ENCODE results near the gene TEK.
"Not testable (repeated sequence)": the region's sequence is repeated elsewhere in the genome, so short reads cannot be mapped to it uniquely, and the experiment has no call there.

TEK gene

GRCh38 chr9:27203783-27204182, 94.8 kb downstream of the TEK start:
- DNase-seq: no peak
- intact Hi-C loops (cut with DNase I): no loop called here

GRCh38 chr9:27204578-27204977, 95.6 kb downstream of the TEK start:
- intact Hi-C loops (cut with DNase I): no loop called here
- DNase-seq: no peak

- intact Hi-C loops (cut with DNase I): no loop called here
- no peak for DNase-seq
Measured at GRCh38 chr9:27205198-27205597, 96.2 kb downstream of the TEK start.

GRCh38 chr9:27206041-27206440, 97.0 kb downstream of the TEK start:
- no peak for DNase-seq
- intact Hi-C loops (cut with DNase I): no loop called here

- intact Hi-C loops (cut with DNase I): no loop called here
Measured at GRCh38 chr9:27209034-27209433, 100.0 kb downstream of the TEK start.

GRCh38 chr9:27210588-27210987, 101.6 kb downstream of the TEK start:
- no peak for DNase-seq

More at GRCh38 chr9:27209034-27209433, 100.0 kb downstream of the TEK start:
- DNase-seq: no peak

GRCh38 chr9:27212191-27212590, 103.2 kb downstream of the TEK start:
- no peak for DNase-seq
- intact Hi-C loops (cut with DNase I): no loop called here

More at GRCh38 chr9:27210588-27210987, 101.6 kb downstream of the TEK start:
- intact Hi-C loops (cut with DNase I): no loop called here

GRCh38 chr9:27212621-27213020, 103.6 kb downstream of the TEK start:
- DNase-seq: no peak
- intact Hi-C loops (cut with DNase I): no loop called here

- no peak for DNase-seq
- intact Hi-C loops (cut with DNase I): no loop called here
Measured at GRCh38 chr9:27227192-27227591, 118.2 kb downstream of the TEK start.

- intact Hi-C loops (cut with DNase I); DNase-seq: not testable (repeated sequence)
Measured at GRCh38 chr9:27239648-27240047, 130.6 kb downstream of the TEK start.

GRCh38 chr9:27247756-27248155, 138.7 kb downstream of the TEK start:
- intact Hi-C loops (cut with DNase I): no loop called here
- DNase-seq: peak in 36 of 42 donors; percentile 8 to 75 (median 42)

- no peak for DNase-seq
- intact Hi-C loops (cut with DNase I): no loop called here
Measured at GRCh38 chr9:27248702-27249101, 139.7 kb downstream of the TEK start.

GRCh38 chr9:27258662-27259061, 149.6 kb downstream of the TEK start:
- no peak for DNase-seq
- intact Hi-C loops (cut with DNase I): no loop called here

GRCh38 chr9:27260789-27261516, 151.9 kb downstream of the TEK start:
- intact Hi-C loops (cut with DNase I): no loop called here

GRCh38 chr9:27261517-27262211, 152.6 kb downstream of the TEK start:
- DNase-seq: no peak
- intact Hi-C loops (cut with DNase I): no loop called here

More at GRCh38 chr9:27260789-27261516, 151.9 kb downstream of the TEK start:
- no peak for DNase-seq

- DNase-seq: no peak
- intact Hi-C loops (cut with DNase I): no loop called here
Measured at GRCh38 chr9:27272103-27272502, 163.1 kb downstream of the TEK start.

GRCh38 chr9:27273186-27273585, 164.2 kb downstream of the TEK start:
- intact Hi-C loops (cut with DNase I): no loop called here
- no peak for DNase-seq

- peak in 17 of 42 donors; percentile 3 to 63 (median 30) for DNase-seq
- intact Hi-C loops (cut with DNase I): no loop called here
Measured at GRCh38 chr9:27276193-27277030, 167.4 kb downstream of the TEK start.

- intact Hi-C loops (cut with DNase I): no loop called here
- no peak for DNase-seq
Measured at GRCh38 chr9:27278374-27278773, 169.3 kb downstream of the TEK start.

GRCh38 chr9:27279611-27280010, 170.6 kb downstream of the TEK start:
- intact Hi-C loops (cut with DNase I): no loop called here

More at GRCh38 chr9:27279611-27280010, 170.6 kb downstream of the TEK start:
- no peak for DNase-seq

Measured in head of caudate nucleus (tissue), 42 donors.